Effector memory CD4-positive, alpha-beta T cell (primary cell): Measurements from ENCODE around the gene TSHZ2.

ENCODE experiments used
- DNase-seq, 3 donors: peaks; one replicate each; pipeline ENCODE4 v3.0.0-alpha.2; 2020
- H3K27ac ChIP-seq: 2 replicates; pipeline ENCODE4 v1.7.0; 2013; ENCODE audit warnings: mild to moderate bottlenecking, low read length, moderate library complexity; ENCODE audit not compliant: insufficient read depth, poor library complexity, severe bottlenecking
- H3K27me3 ChIP-seq: replicated peaks from 2 replicates; pipeline ENCODE4 v1.7.0; 2013; ENCODE audit warnings: mild to moderate bottlenecking, low read length; ENCODE audit not compliant: insufficient read depth, control insufficient read depth, poor library complexity, severe bottlenecking
- H3K36me3 ChIP-seq: 2 replicates; pipeline ENCODE4 v1.7.0; 2013; ENCODE audit warnings: mild to moderate bottlenecking, low read length, moderate library complexity; ENCODE audit not compliant: control insufficient read depth, insufficient read depth
- H3K4me1 ChIP-seq: 2 replicates; pipeline ENCODE4 v1.7.0; 2013; ENCODE audit warnings: low read length, mild to moderate bottlenecking; ENCODE audit not compliant: control insufficient read depth, insufficient read depth, poor library complexity, severe bottlenecking
- H3K4me3 ChIP-seq: 2 replicates; pipeline ENCODE4 v1.7.0; 2013; ENCODE audit warnings: low read length, low read depth, mild to moderate bottlenecking; ENCODE audit not compliant: insufficient read depth, poor library complexity, severe bottlenecking
- H3K9me3 ChIP-seq: 2 replicates; pipeline ENCODE4 v1.7.0; 2013; ENCODE audit warnings: mild to moderate bottlenecking, low read length, moderate library complexity; ENCODE audit not compliant: control insufficient read depth

The TSHZ2 gene

DNA sequence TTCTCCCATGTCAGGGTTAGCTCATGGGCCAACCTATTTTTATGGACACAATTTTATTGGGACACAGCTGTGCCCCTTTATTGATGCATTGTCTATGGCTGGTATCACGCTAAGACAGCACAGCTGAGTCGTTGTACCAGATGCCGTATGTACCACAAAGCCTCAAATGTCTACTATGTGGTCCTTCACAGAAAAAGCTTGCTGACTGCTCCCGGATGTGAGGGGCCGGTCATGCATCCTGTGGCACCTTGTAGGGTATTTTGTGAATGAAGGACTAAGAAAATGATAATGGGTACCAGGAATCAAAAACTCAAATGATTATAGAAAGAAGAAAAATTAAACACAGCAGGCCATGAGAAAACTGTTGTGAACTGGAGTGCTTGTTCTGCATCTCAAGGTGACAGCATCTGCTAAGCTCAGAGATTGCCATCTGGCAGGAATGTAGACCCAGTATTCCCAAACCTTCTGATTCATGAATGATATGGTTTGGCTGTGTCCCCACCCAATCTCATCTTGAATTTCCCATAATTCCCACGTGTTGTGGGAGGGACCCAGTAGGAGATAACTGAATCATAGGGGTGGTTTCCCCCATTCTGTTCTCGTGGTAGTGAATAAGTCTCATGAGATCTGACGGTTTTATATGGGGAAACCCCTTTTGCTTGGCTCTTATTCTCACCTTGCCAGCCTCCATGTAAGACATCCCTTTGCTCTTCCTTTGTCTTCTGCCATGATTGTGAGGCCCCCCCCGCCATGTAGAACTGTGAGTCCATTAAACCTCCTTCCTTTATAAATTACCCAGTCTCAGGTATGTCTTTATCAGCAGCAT is 248.5 kb downstream of the TSHZ2 start:
- no peak for DNase-seq
- peaks cover 7% of the 10 kb centered on the region for H3K4me1 ChIP-seq
- H3K27ac ChIP-seq, result no peak overlapping the region
- H3K36me3 ChIP-seq, result no peaks in the 10 kb centered on the region
- H3K4me3 ChIP-seq, result no peak overlapping the region
- H3K9me3 ChIP-seq, result no peaks in the 10 kb centered on the region
- no peaks in the 10 kb centered on the region for H3K27me3 ChIP-seq

GRCh38 chr20:53221731-53222130 is 249.6 kb downstream of the TSHZ2 start:
- H3K36me3 ChIP-seq, result no peaks in the 10 kb centered on the region
- no peaks in the 10 kb centered on the region for H3K9me3 ChIP-seq
- no peak overlapping the region for H3K27ac ChIP-seq
- no peak overlapping the region for H3K4me3 ChIP-seq
- DNase-seq, result no peak
- no peaks in the 10 kb centered on the region for H3K27me3 ChIP-seq
- H3K4me1 ChIP-seq, result peaks cover 4% of the 10 kb centered on the region

DNA sequence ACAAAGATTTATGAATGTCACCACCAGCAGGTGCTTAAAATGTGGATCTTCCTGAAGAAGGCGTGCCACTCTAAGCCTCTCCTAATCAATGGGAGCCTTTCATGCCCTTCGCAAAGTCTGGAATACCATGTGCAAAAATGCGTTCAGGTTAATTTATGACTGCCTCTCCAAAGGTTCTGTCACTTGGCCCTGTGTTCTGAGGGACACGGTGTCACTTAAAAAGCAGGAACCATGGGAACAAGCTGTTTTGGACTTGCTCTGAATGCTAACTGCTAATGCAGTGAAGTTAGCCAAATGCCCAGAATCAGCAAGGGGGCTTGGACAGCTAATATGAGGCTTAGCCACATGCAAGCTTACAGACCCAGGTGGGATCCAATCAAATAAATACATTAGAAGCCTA is 250.3 kb downstream of the TSHZ2 start:
- no peaks in the 10 kb centered on the region for H3K27me3 ChIP-seq
- H3K36me3 ChIP-seq, result no peaks in the 10 kb centered on the region
- H3K9me3 ChIP-seq, result no peaks in the 10 kb centered on the region
- no peaks in the 10 kb centered on the region for H3K4me1 ChIP-seq
- no peak for DNase-seq
- no peak overlapping the region for H3K4me3 ChIP-seq
- no peak overlapping the region for H3K27ac ChIP-seq

DNA sequence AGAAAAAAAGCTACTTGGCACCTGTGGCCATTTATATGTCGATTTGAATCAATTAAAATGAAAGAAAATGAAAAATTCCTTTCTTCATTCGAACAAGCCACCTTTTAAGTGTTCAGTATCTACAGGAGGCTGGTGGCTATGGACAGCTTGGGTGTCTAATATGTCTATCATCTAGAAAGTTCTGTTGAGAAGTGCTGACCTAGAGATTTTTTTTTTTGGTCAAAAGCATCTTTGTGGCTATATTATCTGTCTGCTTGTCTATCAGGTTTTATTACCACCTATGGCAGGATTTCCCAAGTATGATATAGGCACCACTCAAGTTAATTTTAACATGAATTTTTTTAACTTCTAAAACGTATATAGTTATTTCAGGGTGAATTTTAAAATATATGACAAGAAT is 250.8 kb downstream of the TSHZ2 start:
- Histone ChIP-seq H3K4me3 (no peak overlapping the region), H3K4me1 (no peaks in the 10 kb centered on the region), H3K27me3 (no peaks in the 10 kb centered on the region), H3K36me3 (no peaks in the 10 kb centered on the region), H3K9me3 (no peaks in the 10 kb centered on the region), H3K27ac (no peak overlapping the region)
- DNase-seq, result no peak

- no peak overlapping the region for H3K4me3 ChIP-seq
- no peak overlapping the region for H3K27ac ChIP-seq
- H3K36me3 ChIP-seq, result no peaks in the 10 kb centered on the region
- no peaks in the 10 kb centered on the region for H3K9me3 ChIP-seq
- H3K4me1 ChIP-seq, result no peaks in the 10 kb centered on the region
- H3K27me3 ChIP-seq, result no peaks in the 10 kb centered on the region
- DNase-seq, result no peak
These were observed 251.5 kb downstream of the TSHZ2 start for GRCh38 chr20:53223626-53224172.

- H3K9me3 ChIP-seq, result no peaks in the 10 kb centered on the region
- no peaks in the 10 kb centered on the region for H3K4me1 ChIP-seq
- no peaks in the 10 kb centered on the region for H3K27me3 ChIP-seq
- no peaks in the 10 kb centered on the region for H3K36me3 ChIP-seq
- H3K27ac ChIP-seq, result no peak overlapping the region
- H3K4me3 ChIP-seq, result no peak overlapping the region
- DNase-seq, result no peak
These were observed 252.7 kb downstream of the TSHZ2 start for GRCh38 chr20:53224851-53225250.

GRCh38 chr20:53226826-53227225 is 254.7 kb downstream of the TSHZ2 start:
- no peaks in the 10 kb centered on the region for H3K9me3 ChIP-seq
- DNase-seq, result no peak
- no peaks in the 10 kb centered on the region for H3K27me3 ChIP-seq
- H3K4me1 ChIP-seq, result no peaks in the 10 kb centered on the region
- H3K27ac ChIP-seq, result no peak overlapping the region
- no peaks in the 10 kb centered on the region for H3K36me3 ChIP-seq
- no peak overlapping the region for H3K4me3 ChIP-seq

DNA sequence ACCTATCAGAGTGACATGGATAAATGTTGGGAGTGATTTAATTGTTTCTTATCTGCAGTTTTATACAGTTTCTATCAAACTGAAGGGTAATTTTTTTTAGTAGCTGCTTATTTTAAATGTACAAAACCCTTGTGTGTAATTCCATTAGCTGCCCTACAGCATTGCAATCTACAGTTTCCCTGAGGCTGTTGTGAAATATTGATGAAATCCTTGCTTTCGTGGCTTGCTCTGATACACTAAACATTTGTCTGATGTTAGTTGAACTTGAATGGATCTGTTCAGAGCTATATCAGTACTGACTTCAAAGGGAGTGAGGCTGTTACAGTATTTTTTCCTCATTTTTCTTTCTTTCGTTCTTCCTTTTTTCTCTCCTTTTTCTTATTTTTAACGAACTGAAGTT is 255.4 kb downstream of the TSHZ2 start:
- no peak for DNase-seq
- Histone ChIP-seq H3K4me1 (no peaks in the 10 kb centered on the region), H3K27ac (no peak overlapping the region), H3K27me3 (no peaks in the 10 kb centered on the region), H3K36me3 (no peaks in the 10 kb centered on the region), H3K4me3 (no peak overlapping the region), H3K9me3 (no peaks in the 10 kb centered on the region)

DNA sequence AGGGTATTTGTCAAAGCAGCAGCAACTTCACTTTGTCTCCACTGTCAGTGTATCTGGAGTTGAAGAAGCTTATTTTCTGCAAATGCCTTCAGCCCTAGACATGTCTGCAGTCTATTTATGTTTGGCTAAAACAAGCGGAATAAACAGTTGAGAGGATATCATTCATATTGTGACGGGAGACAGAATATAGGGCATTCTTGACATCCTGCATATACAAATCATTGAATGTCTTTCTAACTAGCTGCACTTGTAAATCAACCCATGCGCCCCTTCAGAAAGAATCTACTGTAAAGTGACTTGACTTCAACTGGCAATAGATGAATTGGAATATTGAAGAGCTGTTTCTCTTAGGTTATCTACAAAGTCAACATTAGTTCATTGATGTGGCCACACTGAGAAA is 258.9 kb downstream of the TSHZ2 start:
- no peak overlapping the region for H3K4me3 ChIP-seq
- H3K27me3 ChIP-seq, result no peaks in the 10 kb centered on the region
- no peak overlapping the region for H3K27ac ChIP-seq
- no peak for DNase-seq
- H3K4me1 ChIP-seq, result no peaks in the 10 kb centered on the region
- no peaks in the 10 kb centered on the region for H3K9me3 ChIP-seq
- no peaks in the 10 kb centered on the region for H3K36me3 ChIP-seq

GRCh38 chr20:53237461-53237860 is 265.3 kb downstream of the TSHZ2 start:
- H3K27ac ChIP-seq, result no peak overlapping the region
- H3K9me3 ChIP-seq, result no peaks in the 10 kb centered on the region
- no peak for DNase-seq
- H3K4me1 ChIP-seq, result no peaks in the 10 kb centered on the region
- H3K27me3 ChIP-seq, result no peaks in the 10 kb centered on the region
- no peak overlapping the region for H3K4me3 ChIP-seq
- H3K36me3 ChIP-seq, result no peaks in the 10 kb centered on the region
